ENCODE data around the gene SDHAF2.

DNA sequence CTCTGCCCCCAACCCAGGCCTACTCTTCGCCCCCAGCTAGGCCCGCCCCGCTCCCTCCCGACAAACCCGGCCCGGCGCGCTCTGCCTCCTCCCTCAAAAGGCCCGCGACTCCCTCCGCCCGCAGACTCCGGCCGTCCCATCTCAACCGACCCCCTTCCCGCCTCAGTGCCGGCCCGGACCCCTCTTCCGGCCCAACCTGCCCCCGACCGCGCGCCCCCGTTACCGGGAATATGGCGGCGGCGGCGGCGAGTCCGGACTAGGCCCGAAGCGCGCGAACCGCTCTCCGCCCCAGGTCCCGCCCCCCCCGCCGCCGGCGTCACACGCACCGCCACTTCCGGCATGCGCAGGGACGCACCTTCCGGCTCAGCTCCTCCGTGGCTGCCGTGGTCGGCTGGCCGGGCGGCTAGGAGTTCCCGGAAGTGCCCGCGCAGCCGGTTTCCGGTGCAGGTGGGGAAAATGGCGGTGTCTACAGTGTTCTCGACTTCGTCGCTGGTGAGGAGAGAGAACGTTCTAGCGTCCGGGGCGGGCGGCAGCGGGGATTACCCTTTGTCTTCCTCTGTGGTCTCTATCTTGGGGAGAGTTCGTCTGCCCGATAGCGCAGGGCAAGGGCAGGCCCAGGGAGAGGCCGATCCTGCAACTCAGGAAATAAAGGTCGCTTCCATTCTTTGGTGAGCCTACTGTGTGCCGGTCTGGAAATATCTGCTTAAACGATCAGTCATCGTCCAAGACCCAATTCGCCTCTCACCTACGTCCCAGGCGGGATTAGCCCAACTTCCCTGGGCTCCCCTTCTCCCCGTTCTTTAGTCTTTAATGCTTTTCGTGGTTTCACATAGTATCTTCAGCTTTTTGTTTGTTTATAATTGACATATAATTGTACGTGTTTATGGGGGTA is at the start of gene SDHAF2, which contains the start of gene CPSF7:
- TF ChIP-seq, protein P1, sequence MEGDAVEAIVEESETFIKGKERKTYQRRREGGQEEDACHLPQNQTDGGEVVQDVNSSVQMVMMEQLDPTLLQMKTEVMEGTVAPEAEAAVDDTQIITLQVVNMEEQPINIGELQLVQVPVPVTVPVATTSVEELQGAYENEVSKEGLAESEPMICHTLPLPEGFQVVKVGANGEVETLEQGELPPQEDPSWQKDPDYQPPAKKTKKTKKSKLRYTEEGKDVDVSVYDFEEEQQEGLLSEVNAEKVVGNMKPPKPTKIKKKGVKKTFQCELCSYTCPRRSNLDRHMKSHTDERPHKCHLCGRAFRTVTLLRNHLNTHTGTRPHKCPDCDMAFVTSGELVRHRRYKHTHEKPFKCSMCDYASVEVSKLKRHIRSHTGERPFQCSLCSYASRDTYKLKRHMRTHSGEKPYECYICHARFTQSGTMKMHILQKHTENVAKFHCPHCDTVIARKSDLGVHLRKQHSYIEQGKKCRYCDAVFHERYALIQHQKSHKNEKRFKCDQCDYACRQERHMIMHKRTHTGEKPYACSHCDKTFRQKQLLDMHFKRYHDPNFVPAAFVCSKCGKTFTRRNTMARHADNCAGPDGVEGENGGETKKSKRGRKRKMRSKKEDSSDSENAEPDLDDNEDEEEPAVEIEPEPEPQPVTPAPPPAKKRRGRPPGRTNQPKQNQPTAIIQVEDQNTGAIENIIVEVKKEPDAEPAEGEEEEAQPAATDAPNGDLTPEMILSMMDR (IDR thresholded peaks at IDR 0.05 in 4 of 5, conservative IDR thresholded peaks at IDR 0.05 in 1 of 5): peak in 1 of 5 experiments; percentile 13
- peak; percentile 82 to 87 for TF ChIP-seq POLR2A (IDR thresholded peaks at IDR 0.05)

Measured in gastrocnemius medialis (tissue), 4 donors.